Activated CD4-positive, alpha-beta T cell treated with anti-CD3 and anti-CD28 coated beads, Interleukin-2, amount 50 U/mL, for 1 hour (primary cell): Measurements from ENCODE around the gene AGMO.

Source experiments
- DNase-seq: peaks from one replicate; pipeline ENCODE4 v3.0.0-alpha.2; 2020

Gene AGMO

DNA sequence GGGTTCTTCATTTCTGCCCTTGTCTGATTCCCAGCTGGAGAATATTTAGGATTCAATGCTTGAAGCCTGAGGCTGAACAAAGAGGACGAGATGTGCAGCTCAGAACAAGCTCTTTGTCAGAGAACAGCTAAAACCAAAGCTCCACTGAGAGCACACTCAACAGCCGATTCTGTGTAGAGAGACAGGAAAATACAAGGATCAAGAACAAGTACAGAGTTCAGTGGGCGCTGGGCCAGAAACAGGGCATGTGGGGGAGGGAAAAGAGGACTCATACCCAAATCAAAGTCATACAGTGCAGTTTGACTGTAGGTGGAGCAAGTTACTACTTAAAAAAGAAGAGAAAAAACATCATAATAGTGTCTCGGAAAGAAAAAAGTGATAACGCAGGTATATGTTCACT, at the start of gene AGMO:
Gene AGMO (minus strand): TSS at position 181 of the 400 bp plus-strand sequence.
- DNase-seq, result no peak

DNA sequence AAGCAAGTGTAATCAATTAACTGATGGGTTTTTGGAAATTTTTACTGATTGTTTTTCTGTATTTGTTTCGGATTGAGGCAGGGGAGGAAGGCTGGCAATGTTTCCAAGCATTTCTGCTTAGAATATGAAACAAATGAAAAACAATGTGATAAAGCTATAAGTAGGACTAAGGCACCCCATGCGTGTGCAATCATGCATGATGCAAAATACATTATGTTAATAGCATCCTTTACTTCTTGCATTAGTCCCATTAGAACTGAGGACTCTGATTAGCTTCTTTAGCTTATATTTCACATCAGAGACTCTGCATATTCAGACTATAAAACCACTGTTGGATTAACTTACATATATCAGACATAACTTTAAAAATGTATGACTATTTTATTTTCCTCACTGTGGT, 48.7 kb upstream of the AGMO start:
- DNase-seq, result no peak

DNA sequence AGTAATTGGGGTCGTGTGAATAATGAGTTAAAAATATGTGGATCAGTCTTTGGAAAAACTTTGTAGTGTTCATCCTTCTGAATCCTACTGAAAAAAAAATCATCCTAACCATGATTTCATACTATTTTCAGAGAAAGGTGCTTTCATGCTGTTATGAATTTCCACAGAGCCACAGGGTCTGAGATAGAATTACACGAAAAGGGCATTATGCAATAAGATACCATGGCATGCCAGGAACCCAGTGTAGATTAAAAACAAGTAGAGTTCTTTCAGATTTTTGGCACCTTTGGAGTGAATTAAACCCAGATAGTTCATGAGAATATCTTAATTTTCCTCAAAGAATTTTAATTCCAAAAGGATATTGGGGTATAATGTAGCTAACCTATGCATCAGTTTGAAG, 47.5 kb upstream of the AGMO start:
- DNase-seq, result no peak

- DNase-seq, result no peak
These were observed 45.9 kb upstream of the AGMO start for GRCh38 chr7:15607529-15608210.

DNA sequence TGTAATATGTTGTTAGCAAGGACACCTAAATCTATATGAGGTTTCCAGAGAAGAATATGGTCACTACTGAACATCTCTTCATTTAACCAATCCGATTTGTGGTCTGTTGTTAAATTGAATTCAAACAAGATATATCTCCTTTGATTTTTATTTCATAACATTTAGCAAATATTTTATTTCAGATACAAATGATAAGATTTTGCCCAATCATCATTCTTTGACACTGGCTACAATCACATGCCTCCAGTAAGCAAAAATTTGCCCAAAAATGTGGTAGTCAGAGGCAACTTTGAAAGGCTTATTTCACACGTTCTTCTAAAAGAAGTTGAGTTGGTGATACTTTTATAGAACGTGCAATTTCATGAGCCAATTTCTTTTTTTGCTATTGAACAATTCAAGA, 44.7 kb upstream of the AGMO start:
- no peak for DNase-seq

- DNase-seq, result no peak
These were observed 42.4 kb upstream of the AGMO start for GRCh38 chr7:15604166-15604565.

DNA sequence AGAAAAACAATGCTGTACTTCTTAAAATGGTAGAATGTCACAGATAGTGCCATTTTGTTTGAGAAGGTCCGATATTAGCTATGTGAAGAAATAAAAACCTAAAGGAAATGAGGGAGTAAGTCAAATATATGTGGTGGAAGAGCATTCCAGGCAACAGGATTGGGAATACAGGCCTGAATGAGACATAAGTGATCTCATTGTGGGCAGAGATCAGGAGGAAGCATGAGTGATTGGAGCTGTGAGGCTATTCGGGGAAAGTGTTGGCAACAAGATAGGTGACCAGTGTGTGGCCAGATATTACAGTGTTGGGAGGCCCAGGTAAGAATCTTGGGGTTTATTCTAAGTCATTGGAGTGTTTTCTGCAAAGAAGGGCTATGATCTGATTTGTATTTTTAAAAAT, 41.3 kb upstream of the AGMO start:
- no peak for DNase-seq

DNA sequence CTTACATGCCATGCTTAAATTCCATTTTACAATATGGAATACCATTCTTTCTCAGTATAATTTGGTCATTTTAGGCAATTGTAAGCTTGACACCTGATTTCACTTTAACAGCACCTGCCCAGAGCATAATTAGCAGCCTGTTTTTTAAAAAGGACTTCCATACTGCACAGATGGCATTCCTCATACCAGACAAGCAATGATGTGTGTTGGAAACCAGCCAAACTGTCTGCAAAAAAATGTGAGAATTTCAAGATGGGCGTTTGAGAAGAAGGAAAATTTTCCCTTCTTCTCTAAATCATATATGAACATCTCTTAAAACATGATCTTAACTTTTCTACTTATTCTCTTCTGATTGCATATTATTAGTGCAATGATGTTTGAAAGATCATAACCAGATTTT, 40.4 kb upstream of the AGMO start:
- no peak for DNase-seq

GRCh38 chr7:15601175-15601574, 39.4 kb upstream of the AGMO start:
- no peak for DNase-seq

- DNase-seq, result no peak
These were observed 38.5 kb upstream of the AGMO start for GRCh38 chr7:15600298-15600697.

- no peak for DNase-seq
These were observed 32.6 kb upstream of the AGMO start for GRCh38 chr7:15594461-15594860.

DNA sequence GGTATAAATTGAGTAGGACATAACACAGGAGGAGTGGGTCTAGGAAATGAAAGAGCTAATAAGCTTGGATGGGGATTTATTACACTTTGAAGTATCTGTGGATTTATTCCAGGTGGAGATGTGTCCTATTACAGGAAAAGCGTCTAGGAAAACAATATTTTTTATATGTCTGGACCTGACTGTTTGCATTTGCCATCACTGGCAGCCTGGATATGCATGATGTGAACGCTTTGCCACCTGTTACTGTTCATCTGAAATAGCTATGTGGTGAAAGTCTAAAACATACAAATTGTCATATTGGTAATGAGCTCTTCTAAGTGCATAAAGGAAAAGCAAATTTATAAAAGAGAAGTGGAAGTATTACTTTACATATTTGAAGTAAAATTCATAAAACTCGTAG, 31.6 kb upstream of the AGMO start:
- no peak for DNase-seq

GRCh38 chr7:15586266-15586665, 24.5 kb upstream of the AGMO start:
- no peak for DNase-seq

- no peak for DNase-seq
These were observed 22.8 kb upstream of the AGMO start for GRCh38 chr7:15584575-15584974.

DNA sequence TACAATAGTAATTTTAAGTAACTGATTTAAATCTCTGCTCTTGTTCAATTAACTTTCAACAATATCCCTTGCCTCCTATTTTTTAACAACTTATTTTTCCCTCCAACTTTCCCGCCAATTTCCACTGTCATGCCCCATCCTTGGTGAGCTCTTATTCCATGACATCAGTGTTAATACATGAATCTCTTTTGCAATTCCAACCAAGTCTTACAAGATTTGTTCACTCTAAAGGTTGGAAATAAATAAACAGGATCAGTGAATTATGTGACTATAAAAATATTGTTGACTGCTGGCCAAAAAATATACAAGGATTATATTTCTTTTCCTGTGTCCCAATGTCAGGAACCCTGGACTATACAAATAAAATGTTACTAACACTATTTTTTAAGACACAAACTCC, 21.0 kb upstream of the AGMO start:
- DNase-seq, result no peak

- no peak for DNase-seq
These were observed 19.6 kb upstream of the AGMO start for GRCh38 chr7:15581352-15581951.

GRCh38 chr7:15580604-15581351, 19.0 kb upstream of the AGMO start:
- no peak for DNase-seq

DNA sequence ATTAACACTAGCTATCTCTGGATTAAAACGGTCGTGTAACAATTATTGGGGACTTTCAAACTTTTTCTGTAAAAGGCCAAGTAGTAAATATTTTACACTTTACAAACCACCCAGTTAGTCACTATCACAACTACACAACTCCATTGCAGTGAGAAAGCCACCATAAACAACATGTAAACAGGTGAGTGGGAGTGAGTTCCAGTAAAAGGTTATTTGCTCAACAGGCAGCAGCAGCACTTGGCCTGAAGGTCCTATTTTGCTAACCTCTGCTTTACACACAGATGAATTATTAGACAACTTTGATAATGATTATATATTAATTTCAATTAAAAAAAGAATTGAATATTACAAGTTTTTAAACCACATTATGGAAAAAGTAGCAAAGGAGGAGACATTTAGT, 15.8 kb upstream of the AGMO start:
- no peak for DNase-seq

GRCh38 chr7:15571301-15571878, 9.6 kb upstream of the AGMO start:
- no peak for DNase-seq

DNA sequence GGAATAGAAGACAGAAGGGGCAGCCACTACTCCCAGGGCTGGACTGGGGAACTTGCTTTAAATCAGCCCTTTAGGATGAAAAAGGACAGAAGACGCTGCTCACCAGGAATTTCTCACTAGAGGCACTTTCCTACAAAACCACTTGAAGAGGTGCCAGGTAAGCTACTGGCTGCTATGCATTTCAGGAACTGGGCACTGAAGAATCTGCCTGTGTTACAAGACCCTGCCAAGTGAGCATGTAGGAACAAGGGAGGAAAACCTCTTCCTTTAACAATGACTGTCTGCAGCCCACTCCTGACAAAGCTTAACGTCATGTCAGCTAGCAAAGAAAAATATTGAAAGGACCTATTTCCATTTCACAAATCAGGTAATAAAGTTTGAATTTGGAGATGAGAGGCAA, 5.8 kb upstream of the AGMO start:
- DNase-seq, result no peak

DNA sequence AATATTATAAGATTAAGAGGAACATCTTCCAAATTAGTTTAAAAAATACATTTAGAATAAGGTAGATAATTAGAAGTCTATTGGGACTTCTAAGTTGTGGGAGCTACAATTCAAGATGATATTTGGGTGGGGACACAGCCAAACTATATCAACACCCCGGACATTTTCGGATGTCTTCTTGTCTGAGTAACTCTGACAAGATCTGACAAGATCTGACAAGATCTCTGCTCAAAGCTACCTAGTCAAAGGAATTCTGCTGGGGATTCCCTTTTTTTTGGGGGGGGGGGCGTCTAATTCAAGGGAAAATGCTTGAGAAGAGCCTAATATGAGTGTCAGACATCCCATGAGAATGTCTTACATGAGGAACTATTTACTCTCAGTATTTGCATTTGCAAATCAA, 5.2 kb upstream of the AGMO start:
- DNase-seq, result no peak

GRCh38 chr7:15566476-15566875, 4.7 kb upstream of the AGMO start:
- no peak for DNase-seq

GRCh38 chr7:15560968-15561367, 847 bp downstream of the AGMO start:
- DNase-seq, result no peak

DNA sequence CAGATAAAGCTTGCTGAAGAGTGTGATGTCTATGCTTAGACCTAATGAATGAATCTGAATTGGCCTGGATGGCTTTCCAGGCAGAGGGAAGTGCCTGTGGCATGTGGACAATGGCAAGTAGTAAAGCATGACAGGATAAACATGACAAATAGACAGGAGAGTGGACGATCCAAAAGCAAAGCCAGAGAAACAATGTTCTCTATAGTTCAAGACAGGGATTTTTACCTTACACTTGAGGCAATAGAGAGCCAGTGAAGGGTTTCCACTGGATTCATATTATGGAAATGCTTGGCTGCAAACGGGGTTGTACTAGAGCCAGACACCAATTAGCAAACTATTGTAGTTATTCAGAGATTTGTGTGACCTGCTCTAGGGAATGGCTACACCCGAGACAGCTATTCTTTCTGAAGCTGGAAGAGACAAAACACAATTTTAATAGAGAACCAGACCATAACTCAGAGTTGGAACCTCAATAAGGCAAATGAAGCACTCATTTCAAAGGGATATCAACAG, 2.3 kb downstream of the AGMO start:
- DNase-seq, result no peak
